DND-41 (cell line): ENCODE data around the gene MGAT5.

Source experiments
- ATAC-seq: fragments of 200-7000 bp; cut with Tn5 transposase; 3 replicates; pipeline ENCODE4 v1.9.1; 2021; ENCODE audit warnings: low read depth; ENCODE audit not compliant: insufficient read depth
- DNase-seq: peaks from one replicate; pipeline ENCODE4 v3.0.0-alpha.2; 2020
- H2AFZ ChIP-seq: 2 replicates; pipeline ENCODE4 v1.6.0; 2012; ENCODE audit warnings: low read depth, low read length
- H3K27ac ChIP-seq: 2 replicates; pipeline ENCODE4 v1.5.1; 2012; ENCODE audit warnings: low read length, inconsistent platforms
- H3K27me3 ChIP-seq: fragments of 200-600 bp; sonication (generic); 2 replicates; pipeline ENCODE4 v1.6.0; 2012; ENCODE audit warnings: low read length, mild to moderate bottlenecking, inconsistent platforms; ENCODE audit not compliant: insufficient read depth, poor library complexity
- H3K36me3 ChIP-seq: 2 replicates; pipeline ENCODE4 v1.5.1; 2012; ENCODE audit warnings: low read length, inconsistent platforms; ENCODE audit not compliant: insufficient read depth
- H3K4me1 ChIP-seq: 2 replicates; pipeline ENCODE4 v1.5.1; 2012; ENCODE audit warnings: mild to moderate bottlenecking, low read length; ENCODE audit not compliant: insufficient read depth
- H3K4me2 ChIP-seq: 2 replicates; pipeline ENCODE4 v1.6.0; 2012; ENCODE audit warnings: mild to moderate bottlenecking, moderate library complexity, low read length, inconsistent platforms; ENCODE audit not compliant: insufficient read depth
- H3K4me3 ChIP-seq, 2 experiments: fragments of 200-600 bp in 1 of 2; shearing (Covaris generic) in 1 of 2; 2 replicates each; pipeline ENCODE4 v1.5.1; 2012 to 2016; ENCODE audit warnings: inconsistent platforms in 2 of 2, low read length in 2 of 2, mild to moderate bottlenecking in 2 of 2, low read depth in 1 of 2, moderate library complexity in 1 of 2
- H3K79me2 ChIP-seq: 2 replicates; pipeline ENCODE4 v1.6.0; 2012; ENCODE audit warnings: low read length, inconsistent platforms; ENCODE audit not compliant: insufficient read depth
- H3K9ac ChIP-seq: 2 replicates; pipeline ENCODE4 v1.6.0; 2012; ENCODE audit warnings: low read depth, mild to moderate bottlenecking, inconsistent platforms, low read length, moderate library complexity
- H3K9me3 ChIP-seq: 2 replicates; pipeline ENCODE4 v1.5.1; 2012; ENCODE audit warnings: low read length, moderate library complexity, mild to moderate bottlenecking, inconsistent platforms; ENCODE audit not compliant: insufficient read depth, severe bottlenecking
- H4K20me1 ChIP-seq: 2 replicates; pipeline ENCODE4 v1.6.0; 2012; ENCODE audit warnings: low read length; ENCODE audit not compliant: insufficient read depth
- EZH2 ChIP-seq: IDR thresholded peaks from 3 replicates; pipeline ENCODE4 v1.6.1; 2012; ENCODE audit warnings: borderline replicate concordance, low read depth, mild to moderate bottlenecking, moderate library complexity, low read length, inconsistent platforms; ENCODE audit not compliant: severe bottlenecking
- TF ChIP-seq, protein P1 (sequence below): IDR thresholded peaks from 2 replicates; pipeline ENCODE4 v1.5.1; 2012; ENCODE audit warnings: borderline replicate concordance, low read length, moderate library complexity, mild to moderate bottlenecking; ENCODE audit not compliant: poor library complexity, severe bottlenecking; ENCODE audit errors: extremely low read depth

MGAT5 gene

DNA sequence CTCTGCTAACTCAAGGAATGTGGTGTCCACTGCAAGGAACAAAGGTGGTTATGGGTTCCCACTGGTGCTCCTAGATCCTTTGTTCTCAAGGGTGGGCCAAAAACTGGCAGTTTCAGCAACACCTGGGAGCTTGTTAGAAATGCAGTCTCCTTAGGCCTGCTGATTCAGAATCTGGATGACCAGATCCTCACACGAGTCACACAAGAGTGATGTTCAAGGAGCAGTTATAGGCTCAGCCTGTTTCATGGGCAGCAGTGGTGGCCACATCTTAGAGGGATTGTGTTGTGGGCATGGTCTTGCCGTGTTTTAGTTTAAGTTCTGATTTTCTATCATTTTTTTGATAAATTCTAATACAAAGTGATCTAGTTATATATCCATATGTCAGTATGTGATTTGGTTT is 28.7 kb upstream of the MGAT5 start:
- DNase-seq (no peak), ATAC-seq (peak; percentile 17; the same call in 1 of the 3 replicates)
- Histone ChIP-seq H3K4me3 (no peak overlapping the region), H3K4me2 (no peak overlapping the region), H3K27me3 (no peaks in the 10 kb centered on the region), H3K36me3 (no peaks in the 10 kb centered on the region), H4K20me1 (peaks cover 20% of the 10 kb centered on the region), H3K79me2 (peaks cover 80% of the 10 kb centered on the region), H2AFZ (no peak overlapping the region), H3K27ac (no peak overlapping the region), H3K4me1 (0 out of 2 replicates have a peak, but pooled peaks cover 3% of the 10 kb centered on the region), H3K9me3 (peaks cover 2% of the 10 kb centered on the region), H3K9ac (no peak overlapping the region)
- TF ChIP-seq EZH2 = no peak
- TF ChIP-seq, protein P1, sequence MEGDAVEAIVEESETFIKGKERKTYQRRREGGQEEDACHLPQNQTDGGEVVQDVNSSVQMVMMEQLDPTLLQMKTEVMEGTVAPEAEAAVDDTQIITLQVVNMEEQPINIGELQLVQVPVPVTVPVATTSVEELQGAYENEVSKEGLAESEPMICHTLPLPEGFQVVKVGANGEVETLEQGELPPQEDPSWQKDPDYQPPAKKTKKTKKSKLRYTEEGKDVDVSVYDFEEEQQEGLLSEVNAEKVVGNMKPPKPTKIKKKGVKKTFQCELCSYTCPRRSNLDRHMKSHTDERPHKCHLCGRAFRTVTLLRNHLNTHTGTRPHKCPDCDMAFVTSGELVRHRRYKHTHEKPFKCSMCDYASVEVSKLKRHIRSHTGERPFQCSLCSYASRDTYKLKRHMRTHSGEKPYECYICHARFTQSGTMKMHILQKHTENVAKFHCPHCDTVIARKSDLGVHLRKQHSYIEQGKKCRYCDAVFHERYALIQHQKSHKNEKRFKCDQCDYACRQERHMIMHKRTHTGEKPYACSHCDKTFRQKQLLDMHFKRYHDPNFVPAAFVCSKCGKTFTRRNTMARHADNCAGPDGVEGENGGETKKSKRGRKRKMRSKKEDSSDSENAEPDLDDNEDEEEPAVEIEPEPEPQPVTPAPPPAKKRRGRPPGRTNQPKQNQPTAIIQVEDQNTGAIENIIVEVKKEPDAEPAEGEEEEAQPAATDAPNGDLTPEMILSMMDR = no peak

DNA sequence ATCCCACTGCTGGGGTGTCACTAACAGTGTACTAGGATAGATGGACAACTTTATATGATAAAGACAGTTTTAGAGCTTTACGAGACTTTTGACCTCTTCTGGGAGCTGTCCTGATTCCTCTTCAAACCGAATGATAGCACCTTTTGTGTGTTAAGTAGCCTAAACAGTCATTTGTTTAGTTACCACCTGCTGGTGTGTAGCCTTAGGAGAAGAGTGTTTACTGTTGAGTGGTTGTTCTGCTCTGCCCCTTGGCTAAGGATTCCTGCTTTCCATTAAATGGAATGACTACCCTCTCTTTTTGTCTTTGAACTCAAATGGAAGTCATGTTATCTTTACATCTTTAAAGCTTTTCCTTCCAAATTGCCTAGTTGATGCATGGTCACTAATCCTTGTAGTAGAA is 28.0 kb upstream of the MGAT5 start:
- TF ChIP-seq, protein P1 = no peak
- no peak for TF ChIP-seq EZH2
- peaks cover 2% of the 10 kb centered on the region for H3K9me3 ChIP-seq
- peaks cover 8% of the 10 kb centered on the region for H3K4me1 ChIP-seq
- no peak overlapping the region for H3K4me2 ChIP-seq
- no peak overlapping the region for H3K4me3 ChIP-seq
- no peaks in the 10 kb centered on the region for H3K27me3 ChIP-seq
- DNase-seq (no peak), ATAC-seq (no peak)
- peaks cover 78% of the 10 kb centered on the region for H3K79me2 ChIP-seq
- no peak overlapping the region for H3K27ac ChIP-seq
- peaks cover 13% of the 10 kb centered on the region; the same call in 1 of the 2 replicates for H4K20me1 ChIP-seq
- no peak overlapping the region for H3K9ac ChIP-seq
- no peaks in the 10 kb centered on the region for H3K36me3 ChIP-seq
- no peak overlapping the region for H2AFZ ChIP-seq

DNA sequence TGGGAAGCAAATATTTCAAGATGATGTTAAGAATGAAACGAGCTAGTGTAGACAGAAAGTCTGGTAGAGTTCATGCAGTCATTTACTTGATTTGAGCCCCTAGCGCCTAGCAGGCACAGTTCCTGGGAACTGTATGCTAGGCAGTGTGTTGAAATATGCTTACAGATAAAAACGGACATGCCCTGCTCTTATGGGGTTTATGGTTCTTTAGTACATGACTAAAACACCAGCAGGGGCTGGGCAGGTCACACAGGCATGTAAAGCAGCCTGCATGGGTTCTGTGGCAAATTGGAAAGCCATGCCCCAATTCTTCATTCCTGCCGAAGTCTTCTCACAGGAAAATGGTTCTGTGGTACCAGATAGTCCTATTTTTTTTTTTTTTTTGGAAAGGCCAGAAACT is 27.3 kb upstream of the MGAT5 start:
- peaks cover 15% of the 10 kb centered on the region for H3K4me1 ChIP-seq

More for the DNA sequence above, 27.3 kb upstream of the MGAT5 start:
- TF ChIP-seq, protein P1 = no peak
- no peak for TF ChIP-seq EZH2
- Histone ChIP-seq H3K27me3 (no peaks in the 10 kb centered on the region), H3K4me2 (no peak overlapping the region), H2AFZ (no peak overlapping the region), H3K9me3 (peaks cover 2% of the 10 kb centered on the region), H3K79me2 (peaks cover 81% of the 10 kb centered on the region), H3K9ac (no peak overlapping the region), H3K27ac (no peak overlapping the region), H3K4me3 (no peak overlapping the region), H4K20me1 (peaks cover 12% of the 10 kb centered on the region; the same call in 1 of the 2 replicates), H3K36me3 (no peaks in the 10 kb centered on the region)
- no peak for DNase-seq
- ATAC-seq = no peak
